GM10266 (cell line): Measurements from ENCODE around the gene ARHGAP15.
A peak's percentile ranks its signal among the peaks of the same experiment; 100 is the strongest.

Experiments used
- DNase-seq: peaks from one replicate; pipeline ENCODE4 v3.0.0; 2012; ENCODE audit errors: extremely low spot score
- CTCF ChIP-seq: IDR thresholded peaks from 2 replicates; pipeline ENCODE4 v1.5.1; 2012; ENCODE audit warnings: mild to moderate bottlenecking, low read depth; ENCODE audit not compliant: control insufficient read depth, insufficient read depth; ENCODE audit errors: missing control alignments

Gene ARHGAP15

GRCh38 chr2:143471550-143471949, 342.3 kb downstream of the ARHGAP15 start:
- no peak for TF ChIP-seq CTCF
- DNase-seq = no peak

GRCh38 chr2:143473216-143473615, 344.0 kb downstream of the ARHGAP15 start:
- no peak for DNase-seq
- no peak for TF ChIP-seq CTCF

- DNase-seq = no peak
- no peak for TF ChIP-seq CTCF
Observed at GRCh38 chr2:143473820-143474219, 344.6 kb downstream of the ARHGAP15 start.

GRCh38 chr2:143474586-143474985, 345.4 kb downstream of the ARHGAP15 start:
- DNase-seq = no peak
- TF ChIP-seq CTCF = no peak

GRCh38 chr2:143475041-143475776, 346.0 kb downstream of the ARHGAP15 start:
- no peak for DNase-seq

GRCh38 chr2:143476336-143477087, 347.3 kb downstream of the ARHGAP15 start:
- TF ChIP-seq CTCF = no peak
- no peak for DNase-seq

More at GRCh38 chr2:143475041-143475776, 346.0 kb downstream of the ARHGAP15 start:
- TF ChIP-seq CTCF = no peak

GRCh38 chr2:143477714-143478443, 348.7 kb downstream of the ARHGAP15 start:
- DNase-seq = peak; percentile 10
- no peak for TF ChIP-seq CTCF
